GM21360 (cell line): ENCODE results near the gene ATP2C2.
"Not testable (repeated sequence)": the region's sequence is repeated elsewhere in the genome, so short reads cannot be mapped to it uniquely, and the experiment has no call there.

Source experiments
- ATAC-seq: cut with Tn5 transposase; IDR thresholded peaks from one replicate; pipeline ENCODE4 v1.9.1; 2021; ENCODE audit warnings: mild to moderate bottlenecking, moderate library complexity; ENCODE audit not compliant: unreplicated experiment

ATP2C2 gene

GRCh38 chr16:84396082-84396481 is 27.7 kb downstream of the ATP2C2 start:
- not testable (repeated sequence) for ATAC-seq

- no peak for ATAC-seq
These were observed 28.2 kb downstream of the ATP2C2 start for GRCh38 chr16:84396537-84397008.

- no peak for ATAC-seq
These were observed 28.8 kb downstream of the ATP2C2 start for GRCh38 chr16:84397090-84397489.

GRCh38 chr16:84398701-84399100 is 30.4 kb downstream of the ATP2C2 start:
- ATAC-seq: no peak

- ATAC-seq: not testable (repeated sequence)
These were observed 31.6 kb downstream of the ATP2C2 start for GRCh38 chr16:84399912-84400311.

GRCh38 chr16:84403435-84403834 is 35.1 kb downstream of the ATP2C2 start:
- ATAC-seq: not testable (repeated sequence)

- ATAC-seq: no peak
These were observed 36.0 kb downstream of the ATP2C2 start for GRCh38 chr16:84404324-84404723.

- ATAC-seq: no peak
These were observed 36.8 kb downstream of the ATP2C2 start for GRCh38 chr16:84404936-84405639.

- ATAC-seq: no peak
These were observed 37.9 kb downstream of the ATP2C2 start for GRCh38 chr16:84406006-84406963.

GRCh38 chr16:84407588-84408313 is 39.4 kb downstream of the ATP2C2 start:
- no peak for ATAC-seq

- no peak for ATAC-seq
These were observed 40.0 kb downstream of the ATP2C2 start for GRCh38 chr16:84408314-84408690.

GRCh38 chr16:84408856-84409255 is 40.5 kb downstream of the ATP2C2 start:
- ATAC-seq: no peak

- no peak for ATAC-seq
These were observed 42.2 kb downstream of the ATP2C2 start for GRCh38 chr16:84410361-84411138.

GRCh38 chr16:84411768-84412167 is 43.4 kb downstream of the ATP2C2 start:
- no peak for ATAC-seq

- ATAC-seq: no peak
These were observed 43.9 kb downstream of the ATP2C2 start for GRCh38 chr16:84412262-84412661.

- ATAC-seq: no peak
These were observed 45.1 kb downstream of the ATP2C2 start for GRCh38 chr16:84413244-84414004.

- ATAC-seq: no peak
These were observed 46.5 kb downstream of the ATP2C2 start for GRCh38 chr16:84414789-84415326.

GRCh38 chr16:84416407-84417321 is 48.3 kb downstream of the ATP2C2 start:
- no peak for ATAC-seq
